A673 (cell line): Measurements from ENCODE around the gene SEBOX. TPM values are rescaled to one million over a fixed set of nuclear protein-coding genes. Genes with fewer than 3 reads are reported as not detected.

ENCODE experiments used
- BruUV-seq: library from RNA; stranded (reverse); fragments of 400-500 nt; replicated peaks from 2 replicates; lab custom pipeline; 2021; lab: Mats Ljungman, UMichigan
- CTCF ChIA-PET: fragments of 300-600 bp; sonication (Branson Sonifier 250); formaldehyde crosslinking; loops from one replicate; lab custom pipeline; 2022; ENCODE audit warnings: antibody characterized with exemption; lab: Charles Lee
- POLR2A ChIA-PET: fragments of 300-600 bp; sonication (Branson Sonifier 250); formaldehyde crosslinking; loops from one replicate; lab custom pipeline; 2022; ENCODE audit warnings: antibody characterized with exemption; ENCODE audit not compliant: low non-redundant PET; lab: Charles Lee
- DNase-seq: peaks from one replicate; pipeline ENCODE4 v3.0.0-alpha.2; 2015; ENCODE audit warnings: low spot score
- H3K27ac ChIP-seq: fragments of 200-600 bp; sonication (generic); 2 replicates; pipeline ENCODE4 v1.5.1; 2016; ENCODE audit warnings: mixed run types, low read depth, mild to moderate bottlenecking, mixed read lengths, antibody characterized with exemption, low read length; ENCODE audit not compliant: poor library complexity, severe bottlenecking
- H3K27me3 ChIP-seq: fragments of 200-600 bp; sonication (generic); replicated peaks from 2 replicates; pipeline ENCODE4 v1.6.1; 2017; ENCODE audit warnings: mixed run types, low read depth, mild to moderate bottlenecking, mixed read lengths, antibody characterized with exemption, low read length; ENCODE audit not compliant: insufficient read depth, poor library complexity
- H3K36me3 ChIP-seq: fragments of 200-600 bp; sonication (generic); 2 replicates; pipeline ENCODE4 v1.6.1; 2016; ENCODE audit warnings: mixed run types, mild to moderate bottlenecking, mixed read lengths, antibody characterized with exemption, low read length; ENCODE audit not compliant: insufficient read depth, poor library complexity, severe bottlenecking
- H3K4me1 ChIP-seq: fragments of 200-600 bp; sonication (generic); 2 replicates; pipeline ENCODE4 v1.6.1; 2017; ENCODE audit warnings: mixed run types, mild to moderate bottlenecking, mixed read lengths, antibody characterized with exemption, low read length; ENCODE audit not compliant: insufficient read depth, poor library complexity, severe bottlenecking
- H3K4me3 ChIP-seq: fragments of 200-600 bp; sonication (generic); 2 replicates; pipeline ENCODE4 v1.5.1; 2016; ENCODE audit warnings: low read depth, mixed run types, mild to moderate bottlenecking, mixed read lengths, low read length; ENCODE audit not compliant: poor library complexity, severe bottlenecking
- H3K9me3 ChIP-seq: fragments of 200-600 bp; sonication (generic); 2 replicates; pipeline ENCODE4 v1.6.1; 2016; ENCODE audit warnings: mixed run types, low read depth, mild to moderate bottlenecking, mixed read lengths, antibody characterized with exemption, low read length; ENCODE audit not compliant: poor library complexity, severe bottlenecking
- EZH2 ChIP-seq: fragments of 200-600 bp; sonication (generic); IDR thresholded peaks from 2 replicates; pipeline ENCODE4 v1.6.1; 2017; ENCODE audit warnings: borderline replicate concordance, low read depth, mild to moderate bottlenecking, mixed read lengths, antibody characterized with exemption, low read length; ENCODE audit not compliant: poor library complexity, severe bottlenecking
- intact Hi-C: fragments of 100-400 bp; cut with micrococcal nuclease; formaldehyde crosslinking; loops from one replicate; pipeline ENCODE4 v1.10.0; 2022; ENCODE audit not compliant: unreplicated experiment
- total RNA-seq: library from RNA; stranded (reverse); gene quantifications from 2 replicates; pipeline ENCODE4 v1.2.3, GENCODE V29; 2021
- TF ChIP-seq, protein P1 (sequence below): fragments of 300-800, 200-600 bp; sonication (generic); conservative IDR thresholded peaks from 2 replicates; pipeline ENCODE4 v1.5.1; 2017; ENCODE audit warnings: low read depth, mild to moderate bottlenecking, antibody characterized with exemption, low read length, moderate library complexity, mixed read lengths

Gene SEBOX
- total RNA-seq, 1 experiment from 2014 or later = not detected

DNA sequence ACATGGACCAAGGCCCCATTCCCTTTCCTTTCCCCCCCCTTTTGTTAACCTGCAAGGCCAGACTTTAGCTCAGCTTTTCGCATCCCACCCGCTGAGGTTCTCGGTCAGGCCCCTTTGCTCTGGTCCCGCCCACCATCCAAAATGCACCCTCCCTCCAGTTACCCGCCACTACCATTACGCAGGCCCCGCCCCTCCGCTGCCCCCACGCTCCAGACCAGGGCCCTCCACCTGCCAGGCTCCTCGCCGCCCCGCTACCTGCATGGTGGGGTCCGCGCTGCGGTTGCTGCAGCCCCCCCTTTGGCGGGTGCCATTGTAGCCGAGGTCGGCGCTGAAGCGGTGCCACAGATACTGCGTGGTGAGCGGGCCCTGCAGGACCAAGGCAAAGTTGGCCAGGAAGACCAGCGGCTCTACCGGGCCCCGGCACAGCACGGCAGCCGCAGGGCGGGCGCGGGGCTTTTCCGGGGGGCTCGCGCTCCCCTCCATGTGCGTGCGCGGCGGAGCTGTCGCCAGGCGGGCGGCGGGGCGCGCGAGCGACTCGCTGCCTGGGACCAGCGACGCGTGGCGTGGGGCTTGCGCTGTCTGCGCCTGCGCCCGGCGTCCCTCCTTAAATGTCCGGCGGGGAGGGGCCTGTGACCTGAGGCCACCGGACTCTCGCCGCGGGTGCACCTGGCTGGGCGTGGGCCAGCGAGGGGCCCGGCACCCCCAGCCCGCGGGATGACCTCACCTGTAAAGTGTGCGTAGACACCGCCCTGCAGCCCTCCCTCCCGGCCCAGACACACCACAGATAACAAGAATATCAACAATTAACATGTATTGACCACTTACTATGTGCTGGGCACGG is 40.9 kb upstream of the SEBOX start, which contains the start of gene SLC46A1:
TSS of gene SLC46A1 (minus strand) at position 581 of the 841 bp plus-strand sequence. CDS start at position 483, 98 bp downstream.
- peak within 1 kb of the TSS; percentile 66 for H3K27ac ChIP-seq
- no peak for TF ChIP-seq EZH2
- TF ChIP-seq, protein P1, sequence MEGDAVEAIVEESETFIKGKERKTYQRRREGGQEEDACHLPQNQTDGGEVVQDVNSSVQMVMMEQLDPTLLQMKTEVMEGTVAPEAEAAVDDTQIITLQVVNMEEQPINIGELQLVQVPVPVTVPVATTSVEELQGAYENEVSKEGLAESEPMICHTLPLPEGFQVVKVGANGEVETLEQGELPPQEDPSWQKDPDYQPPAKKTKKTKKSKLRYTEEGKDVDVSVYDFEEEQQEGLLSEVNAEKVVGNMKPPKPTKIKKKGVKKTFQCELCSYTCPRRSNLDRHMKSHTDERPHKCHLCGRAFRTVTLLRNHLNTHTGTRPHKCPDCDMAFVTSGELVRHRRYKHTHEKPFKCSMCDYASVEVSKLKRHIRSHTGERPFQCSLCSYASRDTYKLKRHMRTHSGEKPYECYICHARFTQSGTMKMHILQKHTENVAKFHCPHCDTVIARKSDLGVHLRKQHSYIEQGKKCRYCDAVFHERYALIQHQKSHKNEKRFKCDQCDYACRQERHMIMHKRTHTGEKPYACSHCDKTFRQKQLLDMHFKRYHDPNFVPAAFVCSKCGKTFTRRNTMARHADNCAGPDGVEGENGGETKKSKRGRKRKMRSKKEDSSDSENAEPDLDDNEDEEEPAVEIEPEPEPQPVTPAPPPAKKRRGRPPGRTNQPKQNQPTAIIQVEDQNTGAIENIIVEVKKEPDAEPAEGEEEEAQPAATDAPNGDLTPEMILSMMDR = no peak
- H3K36me3 ChIP-seq = no peaks in the 10 kb centered on the region
- POLR2A ChIA-PET = no interaction called here
- DNase-seq = peak; percentile 62
- no TSS peak for BruUV-seq
- intact Hi-C loops = no loop called here
- no peaks in the 10 kb centered on the region for H3K9me3 ChIP-seq
- H3K27me3 ChIP-seq = no peaks in the 10 kb centered on the region
- H3K4me3 ChIP-seq = peak within 1 kb of the TSS; percentile 64
- peaks cover 7% of the 10 kb centered on the region for H3K4me1 ChIP-seq
- CTCF ChIA-PET = interaction anchor here (1.7 kb wide), 1 partner anchor 11 kb away, joined by 9 read pairs; no protein-coding TSS in a partner anchor

DNA sequence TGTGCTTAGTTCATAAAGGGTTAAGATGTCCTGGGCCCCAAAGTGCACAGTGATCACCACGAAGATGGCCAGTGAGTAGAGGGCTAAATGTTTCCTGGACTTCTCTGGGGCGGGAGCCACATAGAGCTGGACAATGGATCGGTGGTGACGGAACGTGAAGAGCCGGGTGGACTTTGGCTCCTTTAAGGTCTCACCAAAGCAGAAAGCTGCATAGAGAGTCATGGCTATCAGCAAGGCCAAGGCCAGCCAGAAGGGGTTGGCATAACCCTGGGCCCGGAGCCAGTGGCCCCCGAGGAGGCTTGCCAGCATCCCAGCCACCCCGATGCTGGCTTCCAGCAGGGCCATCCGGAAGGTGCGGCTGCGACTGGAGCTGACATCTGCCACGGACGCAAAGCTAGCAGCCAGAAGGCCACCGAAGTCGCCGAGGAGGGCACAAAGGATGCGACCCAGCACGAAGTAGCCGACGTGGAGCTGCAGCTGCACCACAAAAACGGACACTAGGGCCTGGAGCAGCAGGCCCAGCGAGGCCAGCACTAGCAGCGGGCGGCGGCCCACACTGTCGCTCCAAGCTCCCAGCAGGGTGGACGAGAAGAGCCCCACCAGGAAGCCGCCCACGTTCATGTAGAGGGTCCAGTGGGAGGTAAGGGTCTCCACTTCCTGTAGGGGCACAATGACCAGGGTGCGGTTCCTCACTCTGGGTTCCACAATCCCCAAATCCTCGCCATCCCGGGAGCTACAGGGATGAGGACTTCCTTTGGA is 40.0 kb upstream of the SEBOX start:
- POLR2A ChIA-PET = no interaction called here
- peak overlapping the region; percentile 64 for H3K4me3 ChIP-seq
- H3K27me3 ChIP-seq = no peaks in the 10 kb centered on the region
- DNase-seq = no peak
- peaks cover 7% of the 10 kb centered on the region for H3K4me1 ChIP-seq
- CTCF ChIA-PET = interaction anchor here (1.7 kb wide), 1 partner anchor 12 kb away, joined by 9 read pairs; no protein-coding TSS in a partner anchor
- H3K36me3 ChIP-seq = no peaks in the 10 kb centered on the region
- H3K27ac ChIP-seq = no peak overlapping the region
- H3K9me3 ChIP-seq = no peaks in the 10 kb centered on the region
- BruUV-seq = no TSS peak
- intact Hi-C loops = no loop called here
- TF ChIP-seq EZH2 = no peak
- TF ChIP-seq, protein P1 = no peak

DNA sequence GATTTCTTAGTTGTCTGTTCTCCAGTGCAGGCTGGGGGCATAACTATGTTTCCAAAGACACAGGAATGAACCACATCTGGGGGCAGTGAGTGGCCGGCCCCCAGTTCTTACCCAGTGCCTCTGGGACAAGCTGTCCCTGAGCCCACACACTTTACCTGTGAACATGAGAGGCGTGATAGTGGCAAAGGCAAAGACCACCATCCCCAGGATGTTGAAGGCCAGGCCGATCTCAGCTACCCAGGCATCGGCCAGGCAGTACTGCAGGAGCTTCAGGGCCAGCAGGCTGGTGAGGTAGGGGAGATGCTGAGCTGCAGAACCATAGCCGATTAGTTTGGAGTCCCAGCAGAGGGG is 39.4 kb upstream of the SEBOX start:
- Histone ChIP-seq H3K27me3 (no peaks in the 10 kb centered on the region), H3K27ac (no peak overlapping the region), H3K4me3 (no peak overlapping the region), H3K36me3 (no peaks in the 10 kb centered on the region), H3K4me1 (peaks cover 7% of the 10 kb centered on the region), H3K9me3 (no peaks in the 10 kb centered on the region)
- BruUV-seq = no TSS peak
- ChIA-PET POLR2A (no interaction called here), CTCF (interaction anchor here (1.0 kb wide), 1 partner anchor 12 kb away, joined by 4 read pairs; no protein-coding TSS in a partner anchor)
- intact Hi-C loops = no loop called here
- TF ChIP-seq, protein P1 = no peak
- no peak for TF ChIP-seq EZH2
- no peak for DNase-seq
